Measurements from ENCODE around the gene SETBP1.

DNA sequence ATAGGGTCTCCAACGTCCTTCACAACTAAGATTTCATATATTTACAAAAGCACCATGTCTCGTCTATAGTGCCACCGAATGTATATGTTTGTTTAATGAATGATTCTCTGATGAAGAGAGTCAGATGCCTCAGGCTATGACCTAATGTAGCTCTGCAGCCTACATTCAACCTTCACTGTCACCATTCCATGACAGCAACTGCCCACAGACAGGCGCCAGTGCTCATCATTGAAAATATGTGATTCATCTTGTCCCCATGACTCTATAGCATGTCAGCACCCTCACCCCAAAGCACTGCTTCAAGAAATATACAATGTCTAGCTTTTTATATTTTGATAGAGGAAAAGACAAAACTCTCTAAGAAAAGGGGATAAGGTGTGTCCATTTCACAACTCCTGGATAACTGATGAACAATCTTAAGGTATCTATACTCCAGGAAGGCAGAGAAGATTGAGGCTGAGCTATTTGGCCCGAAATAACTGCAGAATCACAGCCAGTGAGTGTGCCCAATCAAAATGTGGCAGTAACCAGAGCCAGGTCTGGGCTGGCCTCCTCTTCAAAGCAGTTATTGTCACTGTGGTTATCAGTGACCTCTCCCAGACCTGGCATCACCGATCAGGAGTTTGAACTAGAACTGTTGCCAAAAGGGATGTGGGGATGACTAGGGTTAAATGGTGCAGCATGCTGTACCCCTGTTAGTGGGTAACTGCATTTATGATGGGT lies 246.6 kb downstream of the SETBP1 start:
- TF ChIP-seq, protein P1, sequence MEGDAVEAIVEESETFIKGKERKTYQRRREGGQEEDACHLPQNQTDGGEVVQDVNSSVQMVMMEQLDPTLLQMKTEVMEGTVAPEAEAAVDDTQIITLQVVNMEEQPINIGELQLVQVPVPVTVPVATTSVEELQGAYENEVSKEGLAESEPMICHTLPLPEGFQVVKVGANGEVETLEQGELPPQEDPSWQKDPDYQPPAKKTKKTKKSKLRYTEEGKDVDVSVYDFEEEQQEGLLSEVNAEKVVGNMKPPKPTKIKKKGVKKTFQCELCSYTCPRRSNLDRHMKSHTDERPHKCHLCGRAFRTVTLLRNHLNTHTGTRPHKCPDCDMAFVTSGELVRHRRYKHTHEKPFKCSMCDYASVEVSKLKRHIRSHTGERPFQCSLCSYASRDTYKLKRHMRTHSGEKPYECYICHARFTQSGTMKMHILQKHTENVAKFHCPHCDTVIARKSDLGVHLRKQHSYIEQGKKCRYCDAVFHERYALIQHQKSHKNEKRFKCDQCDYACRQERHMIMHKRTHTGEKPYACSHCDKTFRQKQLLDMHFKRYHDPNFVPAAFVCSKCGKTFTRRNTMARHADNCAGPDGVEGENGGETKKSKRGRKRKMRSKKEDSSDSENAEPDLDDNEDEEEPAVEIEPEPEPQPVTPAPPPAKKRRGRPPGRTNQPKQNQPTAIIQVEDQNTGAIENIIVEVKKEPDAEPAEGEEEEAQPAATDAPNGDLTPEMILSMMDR (IDR thresholded peaks at IDR 0.05) = no peak
- TF ChIP-seq POLR2A (IDR thresholded peaks at IDR 0.05) (no peak), EP300 (IDR thresholded peaks at IDR 0.05) (no peak)
